SK-N-SH (cell line): ENCODE data around the gene MRPS12. TPM values are rescaled to one million over a fixed set of nuclear protein-coding genes. Genes with fewer than 3 reads are reported as not detected.
A peak's percentile ranks its signal among the peaks of the same experiment; 100 is the strongest.

ENCODE experiments used
- CTCF ChIA-PET: fragments of 300-600, 350-600 bp; formaldehyde crosslinking; extraction: SDS; loops from one replicate; lab custom pipeline; 2021; lab: Yijun Ruan, JAX
- POLR2A ChIA-PET: fragments of 350-600 bp; sonication (Branson Sonifier 250); formaldehyde crosslinking; extraction: SDS; loops from one replicate; lab custom pipeline; 2020; ENCODE audit warnings: antibody characterized with exemption, inconsistent platforms; lab: Yijun Ruan, JAX
- DNase-seq: peaks from one replicate; pipeline ENCODE4 v3.0.0; 2012
- H2AFZ ChIP-seq: fragments of 200-600 bp; sonication (generic); 2 replicates; pipeline ENCODE4 v1.8.1; 2016; ENCODE audit warnings: antibody characterized with exemption, mild to moderate bottlenecking, low read depth
- H3F3A ChIP-seq: fragments of 200-600 bp; sonication (generic); replicated peaks from 2 replicates; pipeline ENCODE3; 2016; ENCODE audit warnings: antibody characterized with exemption, mild to moderate bottlenecking; ENCODE audit not compliant: insufficient read depth
- H3K27ac ChIP-seq, 2 experiments: fragments of 200-500 bp in 1 of 2; fragments of 200-600 bp in 1 of 2; sonication (Bioruptor generic) in 1 of 2; sonication (generic), shearing (Covaris generic) in 1 of 2; 2 replicates each; pipeline versions ENCODE4 v1.5.1 to v1.6.1; 2014 to 2016; ENCODE audit warnings: low read depth in 2 of 2, inconsistent platforms in 1 of 2, low read length in 1 of 2, mild to moderate bottlenecking in 1 of 2, mixed read lengths in 1 of 2
- H3K27me3 ChIP-seq: fragments of 200-600 bp; sonication (generic), shearing (Covaris generic); 2 replicates; pipeline ENCODE4 v1.6.1; 2016; ENCODE audit warnings: mixed run types; ENCODE audit not compliant: insufficient read depth
- H3K36me3 ChIP-seq, 2 experiments: fragments of 200-500 bp in 1 of 2; fragments of 200-600 bp in 1 of 2; sonication (Bioruptor generic) in 1 of 2; sonication (generic) in 1 of 2; replicated peaks in 1 of 2; 2 replicates each; pipeline versions ENCODE3 to v1.5.1; 2014 to 2016; ENCODE audit warnings: low read length in 1 of 2, mild to moderate bottlenecking in 1 of 2; ENCODE audit not compliant: insufficient read depth in 2 of 2, control insufficient read depth in 1 of 2
- H3K4me1 ChIP-seq, 2 experiments: fragments of 200-500 bp in 1 of 2; fragments of 200-600 bp in 1 of 2; sonication (Bioruptor generic) in 1 of 2; sonication (generic), shearing (Covaris generic) in 1 of 2; 2 replicates each; pipeline versions ENCODE4 v1.5.1 to v1.6.1; 2014 to 2016; ENCODE audit warnings: low read depth in 1 of 2, low read length in 1 of 2, mixed run types in 1 of 2; ENCODE audit not compliant: insufficient read depth in 2 of 2, control insufficient read depth in 1 of 2
- H3K4me2 ChIP-seq: fragments of 200-600 bp; sonication (generic), shearing (Covaris generic); 2 replicates; pipeline ENCODE4 v1.6.1; 2017; ENCODE audit warnings: mixed run types
- H3K4me3 ChIP-seq, 2 experiments: fragments of 200-500 bp in 1 of 2; fragments of 200-600 bp in 1 of 2; sonication (Bioruptor generic) in 1 of 2; sonication (generic), shearing (Covaris generic) in 1 of 2; 2 replicates each; pipeline versions ENCODE4 v1.5.1 to v1.8.1; 2014 to 2016; ENCODE audit warnings: low read depth in 2 of 2, inconsistent platforms in 1 of 2, low read length in 1 of 2, mild to moderate bottlenecking in 1 of 2, mixed read lengths in 1 of 2, moderate library complexity in 1 of 2
- H3K79me2 ChIP-seq: fragments of 200-600 bp; sonication (generic); 2 replicates; pipeline ENCODE4 v1.8.1; 2017; ENCODE audit warnings: mild to moderate bottlenecking; ENCODE audit not compliant: insufficient read depth
- H3K9ac ChIP-seq: fragments of 200-600 bp; sonication (generic); 2 replicates; pipeline ENCODE4 v1.6.1; 2017; ENCODE audit warnings: mixed run types
- H3K9me2 ChIP-seq: fragments of 200-600 bp; sonication (generic); 2 replicates; pipeline ENCODE4 v1.6.1; 2017; ENCODE audit warnings: mixed run types
- H3K9me3 ChIP-seq: fragments of 200-600 bp; sonication (generic); 2 replicates; pipeline ENCODE4 v1.6.1; 2017; ENCODE audit warnings: mixed run types, mild to moderate bottlenecking, moderate library complexity
- H4K20me1 ChIP-seq: fragments of 200-600 bp; sonication (generic); 2 replicates; pipeline ENCODE4 v1.6.1; 2017; ENCODE audit warnings: mild to moderate bottlenecking, mixed run types; ENCODE audit not compliant: insufficient read depth
- CTCF ChIP-seq: fragments of 200-600 bp; sonication (generic); IDR thresholded peaks from 2 replicates; pipeline ENCODE4 v1.6.1; 2017; ENCODE audit warnings: antibody characterized with exemption, mild to moderate bottlenecking, moderate library complexity
- EZH2phosphoT487 ChIP-seq: fragments of 200-600 bp; sonication (generic); IDR thresholded peaks from 2 replicates; pipeline ENCODE4 v1.6.1; 2017; ENCODE audit warnings: low read depth, mixed run types, mild to moderate bottlenecking, antibody characterized with exemption, moderate library complexity, borderline replicate concordance
- FOSL2 ChIP-seq: IDR thresholded peaks from 2 replicates; pipeline ENCODE4 v1.4.0; 2012; ENCODE audit warnings: low read depth, mild to moderate bottlenecking, moderate library complexity, borderline replicate concordance
- FOXJ3 ChIP-seq: sonication (generic); formaldehyde crosslinking; IDR thresholded peaks from 2 replicates; pipeline ENCODE4 v1.5.1; 2020; ENCODE audit warnings: mild to moderate bottlenecking, missing genetic modification reagents
- JUND ChIP-seq: IDR thresholded peaks from 2 replicates; pipeline ENCODE4 v1.4.0; 2012
- MAX ChIP-seq: IDR thresholded peaks from 2 replicates; pipeline ENCODE4 v1.4.0; 2012; ENCODE audit warnings: low read depth
- NRF1 ChIP-seq: IDR thresholded peaks from 2 replicates; pipeline ENCODE4 v1.6.1; 2012; ENCODE audit warnings: low read depth, mild to moderate bottlenecking, low read length
- PBX3 ChIP-seq: IDR thresholded peaks from 2 replicates; pipeline ENCODE4; 2012
- POLR2AphosphoS5 ChIP-seq: IDR thresholded peaks from 2 replicates; pipeline ENCODE4 v1.6.1; 2012; ENCODE audit warnings: low read depth, low read length
- RAD21 ChIP-seq: IDR thresholded peaks from 2 replicates; pipeline ENCODE4 v1.6.1; 2012; ENCODE audit warnings: mild to moderate bottlenecking, low read length
- RCOR1 ChIP-seq: fragments of 150-350 bp; IDR thresholded peaks from 2 replicates; pipeline ENCODE4 v1.6.1; 2017; ENCODE audit warnings: antibody characterized with exemption, low read length
- REST ChIP-seq: IDR thresholded peaks from 2 replicates; pipeline ENCODE4 v1.6.1; 2012; ENCODE audit warnings: mild to moderate bottlenecking, low read depth, low read length, moderate library complexity
- RFX5 ChIP-seq: IDR thresholded peaks from 2 replicates; pipeline ENCODE4 v1.6.1; 2012; ENCODE audit warnings: mild to moderate bottlenecking, improper control_type of control experiment, low read length
- RXRA ChIP-seq: IDR thresholded peaks from 2 replicates; pipeline ENCODE4 v1.4.0; 2012; ENCODE audit warnings: low read depth, mild to moderate bottlenecking, borderline replicate concordance
- SMC3 ChIP-seq: IDR thresholded peaks from 2 replicates; pipeline ENCODE4 v1.6.1; 2012; ENCODE audit warnings: low read depth, low read length, improper control_type of control experiment
- TAF1 ChIP-seq: IDR thresholded peaks from 2 replicates; pipeline ENCODE4 v1.6.1; 2012; ENCODE audit warnings: low read depth, mild to moderate bottlenecking, low read length, moderate library complexity, borderline replicate concordance
- TCF12 ChIP-seq: IDR thresholded peaks from 2 replicates; pipeline ENCODE4 v1.4.0; 2012
- TEAD4 ChIP-seq: IDR thresholded peaks from 2 replicates; pipeline ENCODE4 v1.4.0; 2012; ENCODE audit warnings: mild to moderate bottlenecking, borderline replicate concordance; ENCODE audit not compliant: insufficient read depth
- YY1 ChIP-seq: IDR thresholded peaks from 2 replicates; pipeline ENCODE4 v1.4.0; 2012; ENCODE audit warnings: low read depth, mild to moderate bottlenecking
- ZBTB33 ChIP-seq: IDR thresholded peaks from 2 replicates; pipeline ENCODE4 v1.4.0; 2012; ENCODE audit warnings: low read depth, borderline replicate concordance
- WGBS: methylation state at CpG from one replicate; pipeline ENCODE4 v1.1.6; 2017; ENCODE audit warnings: low lambda C conversion rate; 5-methylcytosine and 5-hydroxymethylcytosine counted together
- polyA plus RNA-seq, 3 experiments: library from polyadenylated mRNA; depleted of rRNA; stranded (reverse); fragments of >200 nt; gene quantifications; 2 replicates each; pipeline ENCODE4 v1.2.3, GENCODE V29; 2012

MRPS12 gene
- polyA plus RNA-seq, 1 of the 3 experiments (the other 2 are of a cell fraction): 59.6 TPM

- Histone ChIP-seq H3K4me1 (peaks cover 0 to 11% of the 10 kb centered on the region in 2 experiments; a peak in 1 of 4 replicates), H3F3A (peaks cover 3% of the 10 kb centered on the region), H3K79me2 (peaks cover 53% of the 10 kb centered on the region), H3K36me3 (peaks cover 11 to 29% of the 10 kb centered on the region in 2 experiments), H3K9me3 (no peaks in the 10 kb centered on the region), H3K27me3 (no peaks in the 10 kb centered on the region), H4K20me1 (no peaks in the 10 kb centered on the region), H3K4me3 (peak within 1 kb of the TSS; percentile 80 to 81), H3K27ac (peak within 1 kb of the TSS; percentile 87 to 92), H2AFZ (peak within 1 kb of the TSS; percentile 76), H3K9me2 (no peaks in the 10 kb centered on the region), H3K9ac (peak within 1 kb of the TSS; percentile 85), H3K4me2 (peak within 1 kb of the TSS; percentile 93)
- 11% methylated on average over 25 of the region's 49 CpGs for WGBS
- ChIA-PET POLR2A (interaction anchor here (0.6 to 1.7 kb wide), 10 partner anchors 10 to 386 kb away, joined by 3 to 8 read pairs (median 4); partner anchors contain the start of gene ACTN4), CTCF (interaction anchor here (0.5 to 3.0 kb wide), 47 partner anchors 11 to 543 kb away, joined by 3 to 24 read pairs (median 4); partner anchors contain the start of genes CAPN12, CCER2, ECH1 and FAM98C)
- no peak for TF ChIP-seq TCF12
- TF ChIP-seq JUND: no peak
- TF ChIP-seq NRF1: peak; percentile 91
- peak; percentile 92 for TF ChIP-seq TAF1
- no peak for TF ChIP-seq RFX5
- no peak; the same call in 1 of the 2 replicates for TF ChIP-seq REST
- TF ChIP-seq RXRA: no peak
- peak; percentile 67 for TF ChIP-seq SMC3
- no peak for TF ChIP-seq PBX3
- peak; percentile 99 for TF ChIP-seq CTCF
- peak; percentile 77 for TF ChIP-seq RAD21
- peak; percentile 90; the same call in 1 of the 2 replicates for TF ChIP-seq POLR2AphosphoS5
- no peak for TF ChIP-seq RCOR1
- TF ChIP-seq MAX: peak; percentile 35; the same call in 1 of the 2 replicates
- TF ChIP-seq ZBTB33: no peak
- TF ChIP-seq FOSL2: no peak
- no peak for TF ChIP-seq FOXJ3 (CRISPR knock-in tag)
- peak; percentile 27; the same call in 1 of the 2 replicates for TF ChIP-seq TEAD4
- peak; percentile 98 for TF ChIP-seq YY1
- TF ChIP-seq EZH2phosphoT487: no peak
- DNase-seq: peak; percentile 98
Measured at GRCh38 chr19:38929929-38930775, 592 bp upstream of the MRPS12 start, which contains the start of gene SARS2. Gene SARS2 (minus strand): TSS chr19:38930763. CDS start chr19:38930736, 27 bp downstream.
